ENCODE data around the gene ACBD3. TPM values are rescaled to one million over a fixed set of nuclear protein-coding genes. Genes with fewer than 3 reads are reported as not detected.

The ACBD3 gene
- total and polyA plus RNA-seq, 2 of the 8 experiments (the other 6 are each of a cell fraction or from before 2014, with no cell fraction given), result 8.4 to 29.4 TPM

DNA sequence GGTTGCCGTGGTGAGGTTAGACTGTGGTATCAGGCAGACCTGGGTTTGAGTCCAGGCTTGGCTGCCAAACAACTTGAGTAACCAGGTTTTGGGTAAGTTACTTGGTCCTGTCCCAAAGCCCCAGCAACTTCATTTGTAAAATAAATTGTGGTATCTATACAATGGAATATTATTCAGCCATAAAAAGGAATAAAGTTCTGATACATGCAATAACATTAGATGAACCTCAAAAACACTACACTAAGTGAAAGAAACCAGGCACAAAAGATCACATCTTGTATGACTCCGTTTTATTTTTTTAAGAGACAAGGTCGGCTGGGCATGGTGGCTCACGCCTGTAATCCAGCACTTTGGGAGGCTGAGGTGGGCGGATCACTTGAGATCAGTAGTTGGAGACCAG is 20.5 kb upstream of the ACBD3 start:
- Histone ChIP-seq H2BK15ac (ENCODE audit: low read length) (no peak overlapping the region), H2BK120ac (replicated peaks; ENCODE audit: low read depth, low read length) (no peak overlapping the region), H4K5ac (ENCODE audit: insufficient read length, low read depth, low read length) (no peak overlapping the region), H4K20me1 (replicated peaks in 1 of 2; ENCODE audit: control insufficient read depth in 1 of 2, insufficient read depth in 2 of 2, low read length in 2 of 2) (no peaks in the 10 kb centered on the region), H4K8ac (ENCODE audit: extremely low read depth, insufficient read depth, low read length) (no peak overlapping the region), H2BK5ac (ENCODE audit: low read depth, low read length) (no peak overlapping the region), H3K14ac (ENCODE audit: insufficient read length) (no peak overlapping the region), H3K23me2 (ENCODE audit: low read depth, low read length) (no peaks in the 10 kb centered on the region), H2AK5ac (ENCODE audit: low read depth, low read length) (no peak overlapping the region), H3K23ac (ENCODE audit: insufficient read length) (no peak overlapping the region), H4K91ac (replicated peaks; ENCODE audit: insufficient read length, low read length) (no peak overlapping the region), H2BK20ac (ENCODE audit: low read length) (no peak overlapping the region), H3K9ac (replicated peaks in 1 of 4; ENCODE audit: extremely low read depth in 1 of 4, low read depth in 3 of 4, low read length in 3 of 4) (no peak overlapping the region), H3K4me3 (ENCODE audit: extremely low read depth in 1 of 4, insufficient read depth in 2 of 4, low read depth in 3 of 4, low read length in 4 of 4) (no peak overlapping the region), H3K27me3 (replicated peaks in 1 of 4; ENCODE audit: control insufficient read depth in 3 of 4, extremely low read depth in 1 of 4, insufficient read depth in 3 of 4, low read length in 3 of 4) (peaks cover 0 to 4% (median 1%) of the 10 kb centered on the region in 4 experiments; a peak in 2 of 7 replicates), H2AFZ (ENCODE audit: low read length) (no peak overlapping the region), H3K79me1 (ENCODE audit: low read depth, low read length) (no peaks in the 10 kb centered on the region), H3K9me3 (ENCODE audit: insufficient read depth in 2 of 2, low read depth in 1 of 2, low read length in 1 of 2) (no peaks in the 10 kb centered on the region), H3K18ac (ENCODE audit: extremely low read depth, low read length) (no peak overlapping the region), H3K27ac (ENCODE audit: low read depth, low read length) (no peak overlapping the region), H3K79me2 (ENCODE audit: control insufficient read depth in 1 of 2, insufficient read depth in 2 of 2, low read length in 2 of 2) (no peaks in the 10 kb centered on the region), H3K4me2 (ENCODE audit: insufficient read depth in 1 of 2, low read depth in 2 of 2, low read length in 2 of 2) (no peak overlapping the region), H2BK12ac (ENCODE audit: low read depth, low read length) (peak overlapping the region; percentile 72; the same call in 1 of the 2 replicates), H3K4me1 (replicated peaks in 1 of 4; ENCODE audit: control insufficient read depth in 3 of 4, insufficient read depth in 4 of 4, low read length in 3 of 4) (peaks cover 4 to 14% (median 8%) of the 10 kb centered on the region in 4 experiments), H3K4ac (replicated peaks; ENCODE audit: insufficient read length, low read depth, low read length) (no peak overlapping the region), H3K56ac (replicated peaks; ENCODE audit: insufficient read length, low read depth, low read length) (no peak overlapping the region), H3K36me3 (ENCODE audit: control insufficient read depth in 2 of 4, insufficient read depth in 4 of 4, low read length in 3 of 4) (no peaks in the 10 kb centered on the region)
- WGBS, 2 experiments (ENCODE audit: extremely low coverage in 1 of 2, insufficient coverage in 1 of 2, insufficient read length in 1 of 2, insufficient replicate concordance in 2 of 2, low coverage in 1 of 2, low lambda C conversion rate in 2 of 2, missing lambda C conversion rate in 1 of 2), result 91% methylated on average over 5 of the region's 5 CpGs; no CpG with 5 or more reads in 1 of the 2 experiments
- no peak for DNase-seq (ENCODE audit: low read depth in 1 of 2, low spot score in 2 of 2)
- FAIRE-seq, result no peak
- POLR2A ChIA-PET (ENCODE audit: partially characterized antibody), result no interaction called here
- CTCF ChIA-PET (ENCODE audit: partially characterized antibody), result interaction anchor here (0.7 kb wide), 1 partner anchor 9 kb away, joined by 6 read pairs; no protein-coding TSS in a partner anchor
- TF ChIP-seq, protein P1, sequence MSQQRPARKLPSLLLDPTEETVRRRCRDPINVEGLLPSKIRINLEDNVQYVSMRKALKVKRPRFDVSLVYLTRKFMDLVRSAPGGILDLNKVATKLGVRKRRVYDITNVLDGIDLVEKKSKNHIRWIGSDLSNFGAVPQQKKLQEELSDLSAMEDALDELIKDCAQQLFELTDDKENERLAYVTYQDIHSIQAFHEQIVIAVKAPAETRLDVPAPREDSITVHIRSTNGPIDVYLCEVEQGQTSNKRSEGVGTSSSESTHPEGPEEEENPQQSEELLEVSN (IDR thresholded peaks at IDR 0.05), result no peak
- TF ChIP-seq, protein P2, sequence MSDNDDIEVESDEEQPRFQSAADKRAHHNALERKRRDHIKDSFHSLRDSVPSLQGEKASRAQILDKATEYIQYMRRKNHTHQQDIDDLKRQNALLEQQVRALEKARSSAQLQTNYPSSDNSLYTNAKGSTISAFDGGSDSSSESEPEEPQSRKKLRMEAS (IDR thresholded peaks at IDR 0.05), result no peak
